Fibroblast of mammary gland (primary cell): ENCODE measurements around the gene PTGFRN.

ENCODE experiments used
- DNase-seq: peaks from one replicate; pipeline ENCODE4 v3.0.0-alpha.2; 2010; ENCODE audit warnings: low read depth
- H3K4me3 ChIP-seq: 2 replicates; pipeline ENCODE4 v1.5.1; 2011; ENCODE audit warnings: low read depth, mild to moderate bottlenecking, low read length, moderate library complexity; ENCODE audit not compliant: control insufficient read depth
- CTCF ChIP-seq: conservative IDR thresholded peaks from 2 replicates; pipeline ENCODE4 v1.5.1; 2011; ENCODE audit warnings: low read depth, low read length, inconsistent platforms; ENCODE audit not compliant: control insufficient read depth, insufficient read depth

The PTGFRN gene

GRCh38 chr1:116879478-116880133, 30.1 kb upstream of the PTGFRN start:
- no peak for DNase-seq
- no peak overlapping the region for H3K4me3 ChIP-seq
- no peak for TF ChIP-seq CTCF

- TF ChIP-seq CTCF = no peak
- no peak overlapping the region for H3K4me3 ChIP-seq
- DNase-seq = peak; percentile 30
Observed at GRCh38 chr1:116880917-116881316, 28.8 kb upstream of the PTGFRN start.

- peak; percentile 30 for TF ChIP-seq CTCF
- peak; percentile 97 for DNase-seq
- H3K4me3 ChIP-seq = no peak overlapping the region
Observed at GRCh38 chr1:116881879-116882520, 27.7 kb upstream of the PTGFRN start.

GRCh38 chr1:116882866-116883265, 26.9 kb upstream of the PTGFRN start:
- TF ChIP-seq CTCF = no peak
- no peak overlapping the region for H3K4me3 ChIP-seq
- no peak for DNase-seq

GRCh38 chr1:116886291-116886878, 23.3 kb upstream of the PTGFRN start:
- TF ChIP-seq CTCF = no peak
- peak; percentile 47 for DNase-seq
- no peak overlapping the region for H3K4me3 ChIP-seq

- no peak for TF ChIP-seq CTCF
- no peak overlapping the region for H3K4me3 ChIP-seq
- no peak for DNase-seq
Observed at GRCh38 chr1:116887212-116887611, 22.5 kb upstream of the PTGFRN start.
